ENCODE results near the gene TPD52L3. TPM values are rescaled to one million over a fixed set of nuclear protein-coding genes. Genes with fewer than 3 reads are reported as not detected.
A peak's percentile ranks its signal among the peaks of the same experiment; 100 is the strongest.

Gene TPD52L3
- total RNA-seq = not detected
- not detected for polyA plus RNA-seq
- total RNA-seq = 0 reads per million in 6 experiments

DNA sequence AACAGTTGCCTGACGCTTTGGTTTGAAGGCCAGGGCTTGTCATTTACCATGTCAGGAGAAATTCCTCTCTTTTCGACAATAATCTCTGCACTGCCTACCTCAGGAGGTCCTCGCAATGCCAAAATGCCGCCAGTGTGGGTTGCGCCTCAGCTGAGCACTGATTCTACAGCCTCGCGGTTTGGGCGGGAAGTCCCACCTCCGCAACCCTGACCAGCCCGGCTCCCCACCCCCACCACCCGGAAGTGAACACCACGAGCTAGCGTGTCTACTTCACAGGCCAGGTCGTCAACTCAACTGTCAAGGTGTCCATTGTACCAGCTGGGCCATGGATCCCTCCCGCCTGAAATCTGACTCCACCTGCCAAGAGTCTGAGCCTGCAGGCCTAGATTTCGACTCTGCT, at the start of gene TPD52L3:
Gene TPD52L3, plus strand, starts transcription at position 273 of the 400 bp plus-strand sequence. CDS start 221 bp downstream, outside the sequence.
- DNase-seq (no peak), ATAC-seq (no peak)
- no peak within 1 kb of the TSS for H3K27ac Mint-ChIP-seq
- no peak within 1 kb of the TSS for H3K4me3 Mint-ChIP-seq
- H3K27me3 Mint-ChIP-seq = peaks cover 7 to 40% (median 7%) of the 10 kb centered on the region in 5 donors
- POLR2A ChIA-PET = no interaction called here
- peaks cover 0 to 4% (median 0%) of the 10 kb centered on the region in 4 donors for H3K4me1 Mint-ChIP-seq
- peaks cover 2 to 11% (median 6%) of the 10 kb centered on the region in 9 donors for H3K9me3 Mint-ChIP-seq
- peaks cover 2 to 10% (median 3%) of the 10 kb centered on the region in 3 donors for H3K36me3 Mint-ChIP-seq

DNA sequence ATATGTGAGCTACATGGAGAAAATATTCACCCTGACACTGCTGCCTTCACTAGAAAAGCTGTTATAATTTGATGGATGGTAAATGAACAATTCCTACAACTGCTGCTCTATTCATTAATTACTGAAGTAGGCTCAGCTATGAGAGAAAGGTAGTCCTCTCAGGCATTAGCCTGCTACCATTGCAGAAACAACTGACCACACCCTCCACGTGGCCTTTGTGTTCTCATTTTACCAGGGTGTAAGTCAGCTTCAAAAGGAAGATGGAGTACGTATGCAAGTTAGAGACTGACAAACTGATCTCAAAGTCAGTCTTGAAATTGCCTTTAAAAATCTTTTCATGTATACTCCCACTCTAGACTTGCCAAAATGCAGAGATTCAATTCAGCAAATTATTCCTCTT, 26.3 kb upstream of the TPD52L3 start:
- Mint-ChIP-seq H3K9me3 (peaks cover 0 to 5% (median 0%) of the 10 kb centered on the region in 9 donors), H3K27ac (no peak overlapping the region), H3K4me3 (no peak overlapping the region), H3K27me3 (peaks cover 4 to 16% (median 10%) of the 10 kb centered on the region in 5 donors), H3K4me1 (no peaks in the 10 kb centered on the region), H3K36me3 (no peaks in the 10 kb centered on the region)
- ATAC-seq (no peak), DNase-seq (no peak)
- POLR2A ChIA-PET = no interaction called here

DNA sequence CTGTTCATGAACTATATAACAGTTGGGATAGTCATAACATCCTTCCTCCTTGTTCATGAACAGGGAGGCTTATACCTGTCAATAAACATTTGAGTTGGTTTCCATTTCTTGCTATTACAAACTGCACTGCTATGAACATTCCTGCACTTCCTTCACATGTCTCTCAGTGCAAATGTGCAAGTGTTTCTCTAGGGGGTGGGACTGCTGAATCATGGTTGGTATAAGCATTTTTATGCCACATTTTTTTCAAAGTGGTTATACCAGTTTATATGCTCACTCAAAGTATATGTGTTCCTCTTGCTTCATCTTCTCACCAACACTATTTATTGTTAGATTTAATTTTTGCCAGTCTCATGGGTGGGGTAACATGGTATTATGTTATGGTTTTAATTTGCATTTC, 25.8 kb upstream of the TPD52L3 start:
- no peak for DNase-seq
- ATAC-seq = no peak
- Mint-ChIP-seq H3K27me3 (peaks cover 5 to 15% (median 11%) of the 10 kb centered on the region in 5 donors), H3K36me3 (no peaks in the 10 kb centered on the region), H3K27ac (no peak overlapping the region), H3K9me3 (peaks cover 0 to 5% (median 0%) of the 10 kb centered on the region in 9 donors), H3K4me1 (no peaks in the 10 kb centered on the region), H3K4me3 (no peak overlapping the region)
- POLR2A ChIA-PET = no interaction called here

GRCh38 chr9:6304232-6304631, 23.9 kb upstream of the TPD52L3 start:
- Mint-ChIP-seq H3K27ac (no peak overlapping the region), H3K9me3 (peaks cover 0 to 3% (median 0%) of the 10 kb centered on the region in 9 donors), H3K4me1 (no peaks in the 10 kb centered on the region), H3K4me3 (no peak overlapping the region), H3K36me3 (no peaks in the 10 kb centered on the region), H3K27me3 (peaks cover 5 to 13% (median 11%) of the 10 kb centered on the region in 5 donors)
- no peak for ATAC-seq
- POLR2A ChIA-PET = interaction anchor here (0.6 kb wide), 1 partner anchor 290 kb away, joined by 7 read pairs; no protein-coding TSS in a partner anchor
- no peak for DNase-seq

DNA sequence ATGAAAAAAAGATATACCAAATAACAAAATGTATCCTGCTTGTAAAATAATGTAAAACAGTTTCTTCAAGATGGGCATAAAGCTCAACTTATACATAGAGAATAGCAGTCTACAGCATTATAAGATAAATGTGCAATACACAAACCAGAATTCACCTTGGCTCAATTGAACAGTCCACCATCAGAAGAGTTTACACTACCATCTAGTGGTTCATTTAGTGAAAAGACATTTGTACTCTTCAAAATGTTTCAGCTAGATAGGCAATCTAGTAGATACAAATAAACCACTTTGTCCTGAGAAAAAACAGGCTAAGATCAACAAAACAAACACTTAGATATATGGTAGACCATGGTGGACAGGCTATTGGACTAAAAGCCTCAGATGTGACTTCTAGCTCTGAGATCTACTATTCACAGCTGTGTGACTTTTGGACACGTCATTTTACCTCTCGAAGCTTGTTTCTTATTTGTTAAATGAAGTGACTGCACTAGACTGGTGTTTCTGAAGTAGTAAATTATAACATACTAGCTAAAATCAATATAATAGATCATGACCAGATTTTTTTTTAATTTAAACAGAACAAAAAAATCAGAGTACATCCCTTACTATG, 22.1 kb upstream of the TPD52L3 start:
- Mint-ChIP-seq H3K36me3 (no peaks in the 10 kb centered on the region), H3K9me3 (no peaks in the 10 kb centered on the region), H3K27ac (no peak overlapping the region), H3K4me1 (no peaks in the 10 kb centered on the region), H3K4me3 (no peak overlapping the region), H3K27me3 (peaks cover 4 to 13% (median 11%) of the 10 kb centered on the region in 5 donors)
- ATAC-seq = no peak
- DNase-seq = peak in 3 of 10 donors; percentile 4 to 19 (median 5)
- POLR2A ChIA-PET = no interaction called here

- no peak for ATAC-seq
- Mint-ChIP-seq H3K9me3 (no peaks in the 10 kb centered on the region), H3K27me3 (peaks cover 4 to 15% (median 11%) of the 10 kb centered on the region in 5 donors), H3K4me1 (no peaks in the 10 kb centered on the region), H3K36me3 (no peaks in the 10 kb centered on the region), H3K4me3 (no peak overlapping the region), H3K27ac (no peak overlapping the region)
- no peak for DNase-seq
- POLR2A ChIA-PET = no interaction called here
These were observed 20.6 kb upstream of the TPD52L3 start for GRCh38 chr9:6307551-6308096.

- H3K36me3 Mint-ChIP-seq = peaks cover 3 to 24% (median 8%) of the 10 kb centered on the region in 3 donors
- H3K9me3 Mint-ChIP-seq = peaks cover 5 to 35% (median 24%) of the 10 kb centered on the region in 9 donors
- POLR2A ChIA-PET = no interaction called here
- H3K27me3 Mint-ChIP-seq = peaks cover 7 to 43% (median 10%) of the 10 kb centered on the region in 5 donors
- ATAC-seq = no peak
- H3K4me1 Mint-ChIP-seq = peaks cover 0 to 1% (median 0%) of the 10 kb centered on the region in 4 donors
- DNase-seq = no peak
- no peak overlapping the region for H3K27ac Mint-ChIP-seq
- no peak overlapping the region for H3K4me3 Mint-ChIP-seq
These were observed 2.9 kb downstream of the TPD52L3 start for GRCh38 chr9:6330958-6331634.

DNA sequence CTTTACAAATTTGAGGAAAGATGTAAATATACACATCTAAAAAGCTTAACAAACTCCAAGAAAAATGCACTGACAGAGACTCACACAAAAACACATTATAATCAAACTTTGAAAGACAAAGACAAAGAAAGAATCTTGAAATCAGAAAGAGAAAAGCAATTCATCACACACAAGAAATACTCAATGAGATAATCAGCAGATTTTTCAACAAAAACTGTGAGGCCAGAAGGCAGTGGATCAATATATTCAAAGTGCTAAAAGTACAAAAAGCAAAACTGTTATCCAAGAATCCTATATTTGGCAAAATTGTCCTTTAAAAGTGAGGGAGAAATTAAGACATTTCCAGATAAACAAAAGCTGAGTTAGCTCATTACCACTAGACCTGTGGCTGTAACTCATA, 6.1 kb downstream of the TPD52L3 start:
- DNase-seq (no peak), ATAC-seq (no peak)
- peaks cover 5 to 37% (median 24%) of the 10 kb centered on the region in 9 donors for H3K9me3 Mint-ChIP-seq
- no peak overlapping the region for H3K27ac Mint-ChIP-seq
- peaks cover 17 to 72% (median 24%) of the 10 kb centered on the region in 5 donors for H3K27me3 Mint-ChIP-seq
- POLR2A ChIA-PET = no interaction called here
- H3K4me1 Mint-ChIP-seq = no peaks in the 10 kb centered on the region
- H3K4me3 Mint-ChIP-seq = no peak overlapping the region
- H3K36me3 Mint-ChIP-seq = peaks cover 3 to 24% (median 10%) of the 10 kb centered on the region in 3 donors

DNA sequence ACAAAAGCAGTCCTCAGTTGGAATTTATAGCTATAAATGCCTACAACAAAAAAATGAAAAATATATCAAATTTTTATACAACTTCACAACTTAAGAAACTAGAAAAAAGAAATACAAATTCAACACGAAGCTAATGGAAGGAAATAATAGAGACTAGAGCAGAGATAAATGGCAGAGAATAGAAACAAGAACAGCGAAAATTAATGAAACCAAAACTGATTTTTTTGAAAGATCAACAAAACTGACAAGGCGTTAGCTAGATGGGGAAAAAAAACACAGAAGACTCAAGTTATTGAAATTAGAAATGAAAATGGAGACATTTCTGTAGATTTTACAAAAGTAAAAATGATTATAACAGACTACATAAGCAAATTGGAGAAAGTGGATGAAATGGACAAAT, 20.6 kb downstream of the TPD52L3 start:
- no peaks in the 10 kb centered on the region for H3K9me3 Mint-ChIP-seq
- DNase-seq (no peak), ATAC-seq (no peak)
- no peaks in the 10 kb centered on the region for H3K4me1 Mint-ChIP-seq
- peaks cover 0 to 19% (median 5%) of the 10 kb centered on the region in 5 donors for H3K27me3 Mint-ChIP-seq
- POLR2A ChIA-PET = no interaction called here
- H3K36me3 Mint-ChIP-seq = no peaks in the 10 kb centered on the region
- no peak overlapping the region for H3K4me3 Mint-ChIP-seq
- H3K27ac Mint-ChIP-seq = no peak overlapping the region

- Mint-ChIP-seq H3K36me3 (no peaks in the 10 kb centered on the region), H3K4me3 (no peak overlapping the region), H3K27ac (no peak overlapping the region), H3K9me3 (no peaks in the 10 kb centered on the region), H3K4me1 (peaks cover 0 to 5% (median 1%) of the 10 kb centered on the region in 4 donors), H3K27me3 (peaks cover 0 to 11% (median 5%) of the 10 kb centered on the region in 5 donors)
- no peak for ATAC-seq
- POLR2A ChIA-PET = no interaction called here
- DNase-seq = no peak
These were observed 23.6 kb downstream of the TPD52L3 start for GRCh38 chr9:6351737-6352136.

DNA sequence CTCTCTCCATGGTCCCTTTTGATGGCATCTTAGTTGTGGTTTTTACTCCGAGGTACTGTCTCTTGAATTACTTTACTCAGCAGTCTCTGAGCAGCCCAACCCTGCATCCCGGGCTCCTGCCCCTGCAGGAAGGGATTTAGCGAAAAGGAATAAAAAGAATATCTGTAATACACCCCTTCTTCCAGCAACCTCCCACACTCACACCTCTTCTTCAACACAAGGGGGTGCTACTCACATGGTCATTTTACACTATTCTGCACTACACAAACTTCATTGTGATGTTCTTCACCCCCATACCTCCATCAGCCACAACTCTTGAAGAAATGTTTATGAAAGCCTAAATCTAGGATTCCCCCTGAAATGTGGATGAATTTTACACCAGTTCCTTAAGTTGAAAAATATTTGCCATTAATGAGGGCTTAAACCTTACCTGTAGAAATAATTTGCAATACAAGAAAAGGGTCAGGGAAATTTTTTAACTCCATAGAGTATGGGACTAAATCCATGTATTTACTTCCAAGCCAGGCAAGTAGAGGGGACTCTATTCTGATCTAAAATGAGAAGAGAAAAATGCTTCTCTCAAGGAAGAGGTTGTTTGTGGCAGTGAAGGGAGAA, 26.0 kb downstream of the TPD52L3 start:
- no peak overlapping the region for H3K4me3 Mint-ChIP-seq
- ATAC-seq = peak; percentile 86 to 90
- POLR2A ChIA-PET = interaction anchor here (2.2 kb wide), 1 partner anchor 59 kb away, joined by 6 read pairs; the partner anchor contains the start of gene UHRF2
- H3K9me3 Mint-ChIP-seq = no peaks in the 10 kb centered on the region
- peaks cover 0 to 5% (median 1%) of the 10 kb centered on the region in 4 donors for H3K4me1 Mint-ChIP-seq
- peaks cover 0 to 4% (median 3%) of the 10 kb centered on the region in 5 donors for H3K27me3 Mint-ChIP-seq
- H3K36me3 Mint-ChIP-seq = no peaks in the 10 kb centered on the region
- peak overlapping the region in 1 of 10 donors; percentile 2 for H3K27ac Mint-ChIP-seq
- peak in 8 of 10 donors; percentile 22 to 73 (median 44) for DNase-seq

- Mint-ChIP-seq H3K4me1 (peaks cover 0 to 5% (median 1%) of the 10 kb centered on the region in 4 donors), H3K9me3 (no peaks in the 10 kb centered on the region), H3K27me3 (peaks cover 0 to 4% (median 3%) of the 10 kb centered on the region in 5 donors), H3K36me3 (no peaks in the 10 kb centered on the region), H3K4me3 (no peak overlapping the region), H3K27ac (peak overlapping the region in 1 of 10 donors; percentile 6)
- ATAC-seq (no peak), DNase-seq (no peak)
- POLR2A ChIA-PET = interaction anchor here (2.2 kb wide), 1 partner anchor 58 kb away, joined by 6 read pairs; the partner anchor contains the start of gene UHRF2
These were observed 27.6 kb downstream of the TPD52L3 start for GRCh38 chr9:6355728-6356127.
